Endometrial microvascular endothelial cells (primary cell): ENCODE data around the gene PDGFRB. TPM values are rescaled to one million over a fixed set of nuclear protein-coding genes. Genes with fewer than 3 reads are reported as not detected.

Source experiments
- in situ Hi-C: cut with HindIII; loops from 2 replicates; pipeline ENCODE4 v1.10.0; 2017; ENCODE audit warnings: low sequenced_read_pairs, low pct_unique_long_range_greater_than_20kb; ENCODE audit errors: inconsistent ontology term
- total RNA-seq: library from RNA; depleted of rRNA; stranded (reverse); fragments of >200 nt; gene quantifications from one replicate; pipeline ENCODE4 v1.2.3, GENCODE V29; 2015; ENCODE audit errors: inconsistent ontology term

The PDGFRB gene
- total RNA-seq, 1 donor from 2014 or later: 2.8 TPM

GRCh38 chr5:150137168-150137957 lies 18.3 kb downstream of the PDGFRB start:
- in situ Hi-C loops: no loop called here

- in situ Hi-C loops: no loop called here
These were observed 19.1 kb downstream of the PDGFRB start for GRCh38 chr5:150136305-150137167.

GRCh38 chr5:150135557-150136304 lies 19.9 kb downstream of the PDGFRB start:
- in situ Hi-C loops: no loop called here

- in situ Hi-C loops: no loop called here
These were observed 21.5 kb downstream of the PDGFRB start for GRCh38 chr5:150134198-150134588.

GRCh38 chr5:150133581-150134197 lies 22.0 kb downstream of the PDGFRB start:
- in situ Hi-C loops: no loop called here

- in situ Hi-C loops: no loop called here
These were observed 22.9 kb downstream of the PDGFRB start for GRCh38 chr5:150132740-150133139.

- in situ Hi-C loops: no loop called here
These were observed 23.5 kb downstream of the PDGFRB start for GRCh38 chr5:150131978-150132694.

GRCh38 chr5:150131461-150131860 lies 24.2 kb downstream of the PDGFRB start:
- in situ Hi-C loops: no loop called here

GRCh38 chr5:150130493-150130922 lies 25.1 kb downstream of the PDGFRB start:
- in situ Hi-C loops: no loop called here

- in situ Hi-C loops: no loop called here
These were observed 25.7 kb downstream of the PDGFRB start for GRCh38 chr5:150129813-150130492.

- in situ Hi-C loops: no loop called here
These were observed 26.2 kb downstream of the PDGFRB start for GRCh38 chr5:150129454-150129812.

- in situ Hi-C loops: no loop called here
These were observed 28.8 kb downstream of the PDGFRB start for GRCh38 chr5:150126921-150127265.

GRCh38 chr5:150126199-150126920 lies 29.3 kb downstream of the PDGFRB start:
- in situ Hi-C loops: no loop called here

- in situ Hi-C loops: no loop called here
These were observed 30.3 kb downstream of the PDGFRB start for GRCh38 chr5:150125334-150125733.

GRCh38 chr5:150124596-150124995 lies 31.0 kb downstream of the PDGFRB start:
- in situ Hi-C loops: no loop called here

GRCh38 chr5:150124111-150124557 lies 31.5 kb downstream of the PDGFRB start:
- in situ Hi-C loops: no loop called here

GRCh38 chr5:150123542-150123941 lies 32.1 kb downstream of the PDGFRB start:
- in situ Hi-C loops: no loop called here
